HG02642 (cell line): ENCODE results near the gene KRTAP5-6.
"Not testable (repeated sequence)": the region's sequence is repeated elsewhere in the genome, so short reads cannot be mapped to it uniquely, and the experiment has no call there.

Experiments
- ATAC-seq: cut with Tn5 transposase; IDR thresholded peaks from one replicate; pipeline ENCODE4 v1.9.1; 2021; ENCODE audit warnings: mild to moderate bottlenecking; ENCODE audit not compliant: unreplicated experiment, poor library complexity

KRTAP5-6 gene

DNA sequence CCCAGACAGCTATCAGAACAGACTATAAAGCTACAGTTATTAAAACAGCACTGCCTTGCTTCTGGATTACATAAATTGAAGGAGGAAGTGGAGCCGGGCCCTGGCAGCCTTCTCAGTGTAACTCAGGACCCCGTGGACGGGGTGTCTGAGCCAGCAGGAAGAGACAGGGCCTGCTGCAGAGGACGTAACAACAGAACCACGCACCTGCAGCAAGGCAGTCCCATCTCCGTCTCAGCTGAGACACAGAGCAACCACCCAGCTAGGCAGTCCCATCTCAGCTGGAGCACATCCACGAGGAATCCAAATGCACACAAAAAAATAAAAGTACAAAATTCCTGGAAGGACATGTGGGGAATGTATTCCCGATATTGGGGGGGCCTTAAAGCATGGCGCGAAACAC, 17.1 kb upstream of the KRTAP5-6 start:
- ATAC-seq = no peak

GRCh38 chr11:1682225-1682905, 14.6 kb upstream of the KRTAP5-6 start:
- ATAC-seq = no peak

GRCh38 chr11:1683216-1683615, 13.8 kb upstream of the KRTAP5-6 start:
- ATAC-seq = not testable (repeated sequence)

DNA sequence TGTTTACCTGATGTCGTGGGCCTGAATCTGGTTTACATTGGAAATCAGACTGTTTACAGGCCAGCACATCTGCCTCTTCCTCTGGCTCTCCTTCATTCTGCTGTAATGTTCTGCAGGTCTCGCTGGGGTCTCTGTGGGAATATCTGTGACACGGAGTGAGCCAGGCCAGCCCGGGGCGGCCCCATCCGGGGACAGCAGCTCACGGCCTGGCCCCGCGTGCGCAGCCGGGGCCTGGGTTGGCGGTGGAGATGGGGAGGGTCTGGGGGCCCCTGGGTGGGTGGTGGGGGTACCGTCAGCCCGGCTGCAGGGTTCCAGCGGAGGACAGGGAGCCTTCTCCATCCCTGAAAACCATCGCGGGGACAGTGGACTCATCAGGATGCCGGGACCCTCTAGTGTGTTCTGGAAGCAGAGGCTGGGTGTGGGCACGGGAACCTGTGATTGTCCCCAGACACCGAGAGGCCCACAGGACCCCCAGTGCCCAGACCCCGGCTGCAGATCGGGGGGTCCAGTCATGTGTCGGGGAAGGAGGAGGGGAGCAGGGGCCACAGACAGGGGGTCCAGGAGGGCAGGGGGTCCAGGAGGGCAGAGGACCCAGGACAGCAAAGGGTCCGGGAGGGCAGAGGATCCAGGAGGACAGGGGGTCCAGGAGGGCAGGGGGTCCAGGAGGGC, 13.0 kb upstream of the KRTAP5-6 start:
- ATAC-seq = not testable (repeated sequence)

DNA sequence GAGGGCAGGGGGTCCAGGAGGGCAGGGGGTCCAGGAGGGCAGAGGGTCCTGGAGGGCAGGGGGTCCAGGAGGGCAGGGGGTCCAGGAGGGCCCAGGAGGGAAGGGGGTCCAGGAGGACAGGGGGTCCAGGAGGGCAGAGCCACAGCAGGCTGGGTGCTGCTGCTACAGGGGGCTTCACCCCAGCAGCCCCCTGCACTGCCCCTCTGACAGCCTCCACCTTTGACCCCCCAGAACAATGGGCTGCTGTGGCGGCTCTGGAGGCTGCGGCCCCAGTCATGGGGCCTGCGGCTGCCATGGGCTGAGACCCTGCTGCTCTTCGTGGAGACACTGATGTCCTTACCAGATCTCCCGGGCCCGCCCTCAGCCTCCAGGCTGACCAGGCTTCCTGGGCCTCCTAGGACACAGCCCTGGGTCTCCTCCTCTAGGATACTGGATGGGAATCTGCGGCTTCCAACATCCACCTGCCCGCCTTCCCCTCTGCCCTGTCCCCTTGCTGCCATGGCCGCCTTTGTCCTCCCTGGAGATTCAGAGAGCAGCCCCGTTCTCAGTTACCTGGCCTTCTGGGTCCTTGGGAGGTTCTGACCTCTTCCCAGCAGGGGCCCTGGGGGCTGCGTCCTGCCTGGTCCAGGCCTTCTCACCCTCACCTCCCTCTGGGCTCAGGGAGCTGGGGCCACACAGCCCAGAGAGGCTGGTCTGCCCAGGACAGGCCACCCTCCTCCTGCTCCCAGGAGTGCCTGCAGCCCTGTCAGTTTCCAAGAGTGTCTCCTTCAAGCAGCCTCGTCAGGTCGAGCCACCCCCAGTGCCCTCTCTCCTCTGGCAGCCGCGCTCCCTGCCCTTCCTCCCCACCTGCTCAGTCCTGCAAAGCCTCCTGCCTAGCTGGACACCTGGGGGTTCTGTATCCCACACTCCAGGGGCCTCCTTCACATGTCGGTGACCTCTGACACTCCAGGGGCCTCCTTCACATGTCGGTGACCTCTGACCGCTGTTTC, 11.8 kb upstream of the KRTAP5-6 start:
- not testable (repeated sequence) for ATAC-seq

DNA sequence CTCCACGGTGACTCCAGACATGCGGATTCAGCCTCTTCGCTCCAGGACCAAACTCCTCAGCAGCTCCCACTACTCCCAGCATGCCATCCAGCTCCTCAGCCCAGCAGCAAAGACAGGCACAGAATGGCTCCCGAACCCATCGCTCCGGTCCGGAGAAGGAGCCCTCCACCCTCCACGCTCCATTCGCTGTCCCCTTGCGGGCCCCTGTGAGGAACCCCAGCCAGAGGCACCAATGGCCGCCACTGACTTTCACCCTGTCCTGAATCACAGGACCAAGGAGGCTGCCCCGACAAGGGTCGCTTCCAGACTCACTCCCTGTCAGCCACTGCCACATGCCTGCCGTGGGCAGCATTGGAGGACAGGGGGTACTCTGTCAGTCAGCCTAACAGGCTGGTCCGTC, 10.8 kb upstream of the KRTAP5-6 start:
- not testable (repeated sequence) for ATAC-seq

GRCh38 chr11:1688336-1688947, 8.6 kb upstream of the KRTAP5-6 start:
- ATAC-seq = not testable (repeated sequence)

- not testable (repeated sequence) for ATAC-seq
These were observed 7.5 kb upstream of the KRTAP5-6 start for GRCh38 chr11:1689250-1690166.

DNA sequence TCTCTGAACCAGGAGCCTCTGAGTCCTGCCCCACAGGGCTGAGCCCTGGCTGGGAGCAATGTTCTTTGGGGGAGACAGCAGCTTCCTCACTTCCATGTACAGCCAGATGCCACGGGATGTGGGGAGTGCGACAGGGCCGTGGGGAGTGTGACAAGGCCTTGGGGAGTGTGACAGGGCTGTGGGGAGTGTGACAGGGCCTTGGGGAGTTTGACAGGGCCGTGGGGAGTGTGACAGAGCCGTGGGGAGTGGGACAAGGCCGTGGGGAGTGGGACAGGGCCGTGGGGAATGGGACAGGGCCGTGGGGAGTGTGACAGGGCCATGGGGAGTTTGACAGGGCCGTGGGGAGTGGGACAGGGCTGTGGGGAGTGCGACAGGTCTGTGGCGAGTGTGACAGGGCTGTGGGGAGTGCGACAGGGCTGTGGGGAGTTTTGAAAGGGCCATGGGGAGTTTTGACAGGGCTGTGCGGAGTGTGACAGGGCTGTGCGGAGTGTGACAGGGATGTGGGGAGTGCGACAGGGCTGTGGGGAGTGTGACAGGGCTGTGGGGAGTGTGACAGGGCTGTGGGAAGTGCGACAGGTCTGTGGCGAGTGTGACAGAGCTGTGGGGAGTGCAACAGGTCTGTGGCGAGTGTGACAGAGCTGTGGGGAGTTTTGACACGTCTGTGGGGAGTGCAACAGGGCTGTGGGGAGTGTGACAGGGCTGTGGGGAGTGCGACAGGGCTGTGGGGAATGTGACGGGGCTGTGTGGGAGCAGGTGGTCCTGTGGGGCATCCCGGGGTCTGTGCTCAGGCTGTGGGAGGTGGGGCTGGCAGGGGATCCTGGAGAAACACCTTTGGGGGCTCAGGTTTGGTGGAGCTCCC, 6.6 kb upstream of the KRTAP5-6 start:
- no peak for ATAC-seq

DNA sequence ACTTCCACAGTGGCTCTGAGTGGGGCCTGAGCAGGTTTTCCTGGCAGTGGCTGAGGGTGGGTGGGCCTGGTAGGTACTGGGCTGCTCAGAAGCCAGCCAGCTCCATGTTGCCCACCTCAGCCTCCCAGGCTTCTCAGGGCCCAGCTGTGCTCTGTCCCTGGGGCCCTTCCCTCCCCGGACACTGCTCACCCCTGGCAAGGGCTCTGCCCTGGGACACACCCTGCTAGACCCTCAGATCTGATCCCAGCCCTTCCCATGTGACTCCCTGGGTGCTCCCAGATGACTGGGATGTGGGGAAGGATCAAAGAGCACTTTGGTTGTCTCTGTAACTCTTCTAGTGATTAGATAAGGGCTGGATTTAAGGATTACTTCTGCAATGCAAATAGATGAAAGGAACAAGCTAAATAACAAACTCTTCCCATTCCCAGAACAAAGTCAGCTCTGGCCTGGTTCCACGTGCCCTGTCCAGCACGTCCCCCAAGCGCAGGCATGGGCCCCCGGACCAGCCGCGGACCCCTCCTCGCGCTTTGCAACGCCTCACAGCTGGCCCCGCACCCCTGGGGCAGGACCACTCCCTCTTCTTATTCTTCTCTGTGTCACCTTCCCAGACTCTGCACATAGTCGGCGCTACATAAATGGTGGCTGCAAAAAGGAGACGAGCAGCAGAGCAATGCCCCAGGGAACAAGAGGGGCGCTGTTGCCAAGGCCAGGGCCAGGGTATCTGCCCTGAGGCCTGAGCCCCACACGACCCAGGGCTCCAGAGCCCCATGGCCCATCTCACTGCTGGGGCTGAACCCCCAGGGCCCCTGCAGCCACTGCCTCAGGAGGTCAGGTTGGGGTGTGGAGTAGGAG, 5.7 kb upstream of the KRTAP5-6 start:
- ATAC-seq = no peak

DNA sequence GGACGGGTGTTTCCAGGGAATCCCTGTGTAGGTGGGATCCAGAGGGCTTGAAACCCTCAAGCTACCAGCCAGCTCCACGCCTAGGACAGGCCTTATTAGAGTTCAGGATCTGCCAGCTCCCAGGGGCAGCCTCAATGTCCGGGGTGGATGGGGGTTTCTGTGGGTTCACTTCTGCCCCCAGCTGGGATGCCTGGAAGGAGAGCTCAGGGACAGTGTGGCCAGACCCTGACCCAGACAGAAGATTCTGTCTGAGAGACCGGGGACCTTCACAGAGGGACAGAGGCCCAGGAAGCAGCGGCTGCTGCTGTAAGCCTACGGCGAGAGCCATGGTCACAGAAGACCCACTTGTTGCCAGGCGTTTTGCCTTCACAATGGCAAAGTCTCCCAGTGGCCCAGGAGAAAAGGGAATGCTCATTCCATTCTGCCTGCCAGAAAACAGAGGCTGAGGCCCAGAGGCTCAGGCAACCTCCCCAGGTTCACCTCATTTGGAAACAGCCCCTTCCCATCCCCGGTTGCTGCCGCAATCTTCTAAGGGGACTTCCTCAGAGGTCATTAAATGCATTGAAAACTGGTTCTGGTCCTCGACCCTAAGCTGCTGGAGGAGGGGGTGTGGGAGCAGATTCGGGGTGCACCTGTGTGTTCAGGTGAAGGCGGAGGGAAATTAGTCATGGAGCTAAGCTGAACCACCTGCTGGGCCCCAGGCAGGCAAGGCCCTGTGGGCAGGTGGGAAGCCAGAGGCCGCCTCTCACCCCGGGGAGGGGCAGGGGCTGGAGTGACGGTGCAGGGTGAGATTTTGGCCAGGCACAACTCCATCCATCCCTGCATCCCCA, 4.9 kb upstream of the KRTAP5-6 start:
- ATAC-seq = no peak

DNA sequence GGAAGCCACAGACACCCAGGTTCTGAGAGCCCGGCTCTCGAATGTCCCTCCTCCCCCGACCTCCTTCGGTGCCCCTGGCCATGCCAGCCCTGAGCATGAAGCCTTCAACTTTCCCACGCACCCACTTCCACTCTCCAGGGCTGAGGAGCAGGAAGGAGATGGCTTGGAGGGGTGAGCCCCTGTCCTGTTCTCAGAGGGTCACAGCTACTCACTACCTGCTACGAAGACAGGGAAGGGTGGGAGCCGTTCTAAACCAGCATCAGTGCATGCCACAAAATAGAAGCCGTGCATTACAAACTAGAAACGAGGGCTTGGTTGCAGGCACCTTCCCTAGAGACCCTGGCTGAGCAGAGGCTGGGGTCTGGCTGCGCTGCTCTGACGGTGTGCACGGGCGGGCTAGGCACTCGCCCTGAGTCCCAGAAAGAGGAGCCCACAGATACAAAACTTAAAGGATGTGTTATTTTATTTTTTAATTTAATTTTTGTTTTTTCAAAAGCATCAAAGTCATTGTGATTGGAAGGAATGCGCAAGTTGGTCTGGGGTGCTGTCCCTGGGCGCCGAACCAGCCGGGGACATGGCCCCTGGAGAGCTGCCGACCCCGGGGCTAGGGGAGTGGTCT, 4.2 kb upstream of the KRTAP5-6 start:
- no peak for ATAC-seq

DNA sequence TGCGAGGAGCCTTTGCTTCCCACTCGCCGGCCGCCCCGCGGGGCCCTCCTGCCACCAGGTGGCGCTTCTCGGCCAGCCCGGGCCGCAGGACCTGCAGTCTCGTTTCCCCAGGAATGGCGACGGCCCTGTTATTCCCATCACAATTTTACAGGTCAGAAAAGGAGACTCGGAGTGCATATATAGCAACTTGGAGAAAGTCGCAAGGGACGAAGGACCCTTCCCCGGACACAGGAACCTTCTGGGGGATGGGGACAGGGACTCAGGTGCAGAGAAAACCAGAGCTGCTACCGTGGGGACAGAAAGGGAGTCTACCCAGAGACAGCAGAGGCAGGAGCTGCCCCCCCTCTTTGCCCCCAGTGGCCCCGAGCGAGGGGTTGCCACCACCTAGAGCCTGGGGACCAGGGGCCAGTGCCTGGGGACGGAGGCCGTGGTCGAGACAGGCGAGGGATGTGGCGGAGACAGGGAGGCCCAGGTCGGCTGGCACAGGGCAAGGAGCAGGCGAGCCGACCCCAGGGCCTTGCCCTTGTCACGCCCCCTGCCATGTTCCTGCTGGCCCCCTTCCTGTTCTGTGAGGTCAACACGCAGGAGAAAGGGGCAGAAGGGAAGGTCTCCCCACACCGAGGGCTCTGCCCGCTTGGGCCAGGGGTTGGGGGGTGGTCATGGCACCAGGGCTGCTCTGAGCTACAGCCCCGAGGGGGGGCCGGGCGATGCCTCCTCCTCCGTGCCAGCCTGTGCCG, 3.5 kb upstream of the KRTAP5-6 start:
- peak; percentile 7 for ATAC-seq

DNA sequence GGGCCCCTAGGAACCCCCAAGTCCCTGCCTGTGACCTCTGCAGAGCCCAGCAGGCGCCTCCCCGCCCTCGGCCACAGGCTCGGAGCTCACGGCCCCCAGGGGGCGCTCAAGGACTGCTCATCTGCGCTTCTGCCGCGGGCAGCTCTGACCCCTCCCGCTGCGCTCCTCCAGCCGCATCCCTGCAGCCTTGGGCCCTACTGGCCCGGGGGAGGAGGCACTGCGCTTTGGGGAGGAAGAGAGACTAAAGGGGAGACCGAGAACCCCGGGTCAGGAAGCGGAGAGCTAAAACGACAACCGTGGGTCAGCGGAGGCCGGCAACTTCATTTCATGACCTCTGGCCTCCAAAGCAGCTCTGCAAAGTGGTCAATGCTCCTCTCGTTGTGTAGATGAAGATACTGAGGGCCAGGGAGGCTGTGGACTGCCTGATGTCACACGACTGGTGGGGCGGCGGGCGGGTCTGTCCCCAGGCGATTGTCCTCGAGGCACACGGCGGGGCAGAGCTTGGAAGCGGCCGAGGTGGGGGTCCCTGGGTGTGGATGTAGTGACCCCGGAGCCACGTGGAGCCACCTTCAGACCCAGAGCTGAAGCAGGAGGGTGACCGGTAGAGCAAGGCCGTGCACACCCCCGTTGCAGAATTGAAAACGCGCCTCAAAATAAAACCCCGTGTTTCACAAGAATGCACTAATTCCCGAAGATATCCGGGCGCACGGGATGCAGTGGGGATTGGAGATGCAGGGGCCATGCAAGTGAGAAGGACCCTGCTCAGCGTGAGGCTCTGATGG, 2.7 kb upstream of the KRTAP5-6 start:
- peak; percentile 67 for ATAC-seq
